SK-N-SH (cell line): ENCODE data around the gene TC2N. TPM values are rescaled to one million over a fixed set of nuclear protein-coding genes. Genes with fewer than 3 reads are reported as not detected.

Source experiments
- CTCF ChIA-PET: fragments of 300-600, 350-600 bp; formaldehyde crosslinking; extraction: SDS; loops from one replicate; lab custom pipeline; 2021; lab: Yijun Ruan, JAX
- POLR2A ChIA-PET: fragments of 350-600 bp; sonication (Branson Sonifier 250); formaldehyde crosslinking; extraction: SDS; loops from one replicate; lab custom pipeline; 2020; ENCODE audit warnings: antibody characterized with exemption, inconsistent platforms; lab: Yijun Ruan, JAX
- DNase-seq: peaks from one replicate; pipeline ENCODE4 v3.0.0; 2012
- H2AFZ ChIP-seq: fragments of 200-600 bp; sonication (generic); 2 replicates; pipeline ENCODE4 v1.8.1; 2016; ENCODE audit warnings: antibody characterized with exemption, mild to moderate bottlenecking, low read depth
- H3F3A ChIP-seq: fragments of 200-600 bp; sonication (generic); replicated peaks from 2 replicates; pipeline ENCODE3; 2016; ENCODE audit warnings: antibody characterized with exemption, mild to moderate bottlenecking; ENCODE audit not compliant: insufficient read depth
- H3K27ac ChIP-seq, 2 experiments: fragments of 200-500 bp in 1 of 2; fragments of 200-600 bp in 1 of 2; sonication (Bioruptor generic) in 1 of 2; sonication (generic), shearing (Covaris generic) in 1 of 2; 2 replicates each; pipeline versions ENCODE4 v1.5.1 to v1.6.1; 2014 to 2016; ENCODE audit warnings: low read depth in 2 of 2, inconsistent platforms in 1 of 2, low read length in 1 of 2, mild to moderate bottlenecking in 1 of 2, mixed read lengths in 1 of 2
- H3K27me3 ChIP-seq: fragments of 200-600 bp; sonication (generic), shearing (Covaris generic); 2 replicates; pipeline ENCODE4 v1.6.1; 2016; ENCODE audit warnings: mixed run types; ENCODE audit not compliant: insufficient read depth
- H3K36me3 ChIP-seq, 2 experiments: fragments of 200-500 bp in 1 of 2; fragments of 200-600 bp in 1 of 2; sonication (Bioruptor generic) in 1 of 2; sonication (generic) in 1 of 2; replicated peaks in 1 of 2; 2 replicates each; pipeline versions ENCODE3 to v1.5.1; 2014 to 2016; ENCODE audit warnings: low read length in 1 of 2, mild to moderate bottlenecking in 1 of 2; ENCODE audit not compliant: insufficient read depth in 2 of 2, control insufficient read depth in 1 of 2
- H3K4me1 ChIP-seq, 2 experiments: fragments of 200-500 bp in 1 of 2; fragments of 200-600 bp in 1 of 2; sonication (Bioruptor generic) in 1 of 2; sonication (generic), shearing (Covaris generic) in 1 of 2; 2 replicates each; pipeline versions ENCODE4 v1.5.1 to v1.6.1; 2014 to 2016; ENCODE audit warnings: low read depth in 1 of 2, low read length in 1 of 2, mixed run types in 1 of 2; ENCODE audit not compliant: insufficient read depth in 2 of 2, control insufficient read depth in 1 of 2
- H3K4me2 ChIP-seq: fragments of 200-600 bp; sonication (generic), shearing (Covaris generic); 2 replicates; pipeline ENCODE4 v1.6.1; 2017; ENCODE audit warnings: mixed run types
- H3K4me3 ChIP-seq, 2 experiments: fragments of 200-500 bp in 1 of 2; fragments of 200-600 bp in 1 of 2; sonication (Bioruptor generic) in 1 of 2; sonication (generic), shearing (Covaris generic) in 1 of 2; 2 replicates each; pipeline versions ENCODE4 v1.5.1 to v1.8.1; 2014 to 2016; ENCODE audit warnings: low read depth in 2 of 2, inconsistent platforms in 1 of 2, low read length in 1 of 2, mild to moderate bottlenecking in 1 of 2, mixed read lengths in 1 of 2, moderate library complexity in 1 of 2
- H3K79me2 ChIP-seq: fragments of 200-600 bp; sonication (generic); 2 replicates; pipeline ENCODE4 v1.8.1; 2017; ENCODE audit warnings: mild to moderate bottlenecking; ENCODE audit not compliant: insufficient read depth
- H3K9ac ChIP-seq: fragments of 200-600 bp; sonication (generic); 2 replicates; pipeline ENCODE4 v1.6.1; 2017; ENCODE audit warnings: mixed run types
- H3K9me2 ChIP-seq: fragments of 200-600 bp; sonication (generic); 2 replicates; pipeline ENCODE4 v1.6.1; 2017; ENCODE audit warnings: mixed run types
- H3K9me3 ChIP-seq: fragments of 200-600 bp; sonication (generic); 2 replicates; pipeline ENCODE4 v1.6.1; 2017; ENCODE audit warnings: mixed run types, mild to moderate bottlenecking, moderate library complexity
- H4K20me1 ChIP-seq: fragments of 200-600 bp; sonication (generic); 2 replicates; pipeline ENCODE4 v1.6.1; 2017; ENCODE audit warnings: mild to moderate bottlenecking, mixed run types; ENCODE audit not compliant: insufficient read depth
- EP300 ChIP-seq, 2 experiments: IDR thresholded peaks; 2 replicates each; pipeline versions ENCODE4 v1.4.0 to v1.6.1; 2012; ENCODE audit warnings: borderline replicate concordance in 1 of 2, low read depth in 1 of 2, low read length in 1 of 2
- EZH2phosphoT487 ChIP-seq: fragments of 200-600 bp; sonication (generic); IDR thresholded peaks from 2 replicates; pipeline ENCODE4 v1.6.1; 2017; ENCODE audit warnings: low read depth, mixed run types, mild to moderate bottlenecking, antibody characterized with exemption, moderate library complexity, borderline replicate concordance
- FOSL2 ChIP-seq: IDR thresholded peaks from 2 replicates; pipeline ENCODE4 v1.4.0; 2012; ENCODE audit warnings: low read depth, mild to moderate bottlenecking, moderate library complexity, borderline replicate concordance
- FOXM1 ChIP-seq: IDR thresholded peaks from 2 replicates; pipeline ENCODE4 v1.4.0; 2012; ENCODE audit warnings: low read depth, mild to moderate bottlenecking
- GABPA ChIP-seq: IDR thresholded peaks from 2 replicates; pipeline ENCODE4 v1.4.0; 2012; ENCODE audit warnings: low read depth, mild to moderate bottlenecking
- GATA2 ChIP-seq: sonication (generic); formaldehyde crosslinking; IDR thresholded peaks from 2 replicates; pipeline ENCODE4 v1.5.0; 2020; ENCODE audit warnings: mild to moderate bottlenecking, missing genetic modification reagents
- PBX3 ChIP-seq: IDR thresholded peaks from 2 replicates; pipeline ENCODE4; 2012
- POLR2AphosphoS5 ChIP-seq: IDR thresholded peaks from 2 replicates; pipeline ENCODE4 v1.6.1; 2012; ENCODE audit warnings: low read depth, low read length
- RAD21 ChIP-seq: IDR thresholded peaks from 2 replicates; pipeline ENCODE4 v1.6.1; 2012; ENCODE audit warnings: mild to moderate bottlenecking, low read length
- RCOR1 ChIP-seq: fragments of 150-350 bp; IDR thresholded peaks from 2 replicates; pipeline ENCODE4 v1.6.1; 2017; ENCODE audit warnings: antibody characterized with exemption, low read length
- SMC3 ChIP-seq: IDR thresholded peaks from 2 replicates; pipeline ENCODE4 v1.6.1; 2012; ENCODE audit warnings: low read depth, low read length, improper control_type of control experiment
- TAF1 ChIP-seq: IDR thresholded peaks from 2 replicates; pipeline ENCODE4 v1.6.1; 2012; ENCODE audit warnings: low read depth, mild to moderate bottlenecking, low read length, moderate library complexity, borderline replicate concordance
- TEAD4 ChIP-seq: IDR thresholded peaks from 2 replicates; pipeline ENCODE4 v1.4.0; 2012; ENCODE audit warnings: mild to moderate bottlenecking, borderline replicate concordance; ENCODE audit not compliant: insufficient read depth
- USF2 ChIP-seq: fragments of 150-350 bp; IDR thresholded peaks from 2 replicates; pipeline ENCODE4 v1.6.1; 2017; ENCODE audit warnings: antibody characterized with exemption, low read length, low read depth, borderline replicate concordance
- YY1 ChIP-seq: IDR thresholded peaks from 2 replicates; pipeline ENCODE4 v1.4.0; 2012; ENCODE audit warnings: low read depth, mild to moderate bottlenecking
- WGBS: methylation state at CpG from one replicate; pipeline ENCODE4 v1.1.6; 2017; ENCODE audit warnings: low lambda C conversion rate; 5-methylcytosine and 5-hydroxymethylcytosine counted together
- polyA plus RNA-seq, 3 experiments: library from polyadenylated mRNA; depleted of rRNA; stranded (reverse); fragments of >200 nt; gene quantifications; 2 replicates each; pipeline ENCODE4 v1.2.3, GENCODE V29; 2012
- TF ChIP-seq, protein P1 (sequence below): IDR thresholded peaks from 2 replicates; pipeline ENCODE4 v1.4.0; 2012; ENCODE audit warnings: low read depth
- TF ChIP-seq, protein P2 (sequence below): fragments of 200-600 bp; sonication (generic); IDR thresholded peaks from 2 replicates; pipeline ENCODE4 v1.6.1; 2017; ENCODE audit warnings: antibody characterized with exemption, mild to moderate bottlenecking, moderate library complexity

The TC2N gene
- polyA plus RNA-seq, 1 of the 3 experiments (the other 2 are of a cell fraction) = not detected

GRCh38 chr14:91854327-91854934 lies 12.9 kb downstream of the TC2N start:
- H3K79me2 ChIP-seq = no peaks in the 10 kb centered on the region
- peaks cover 11% of the 10 kb centered on the region; the same call in 1 of the 2 replicates for H3K27me3 ChIP-seq
- H3K4me3 ChIP-seq = no peak overlapping the region
- no peak for DNase-seq
- no peaks in the 10 kb centered on the region for H3K9me2 ChIP-seq
- no peak overlapping the region for H3K4me2 ChIP-seq
- H3F3A ChIP-seq = no peaks in the 10 kb centered on the region
- CTCF ChIA-PET = interaction anchor here (0.5 kb wide), 1 partner anchor 203 kb away, joined by 3 read pairs; no protein-coding TSS in a partner anchor
- H3K36me3 ChIP-seq = no peaks in the 10 kb centered on the region
- H4K20me1 ChIP-seq = no peaks in the 10 kb centered on the region
- H3K27ac ChIP-seq = no peak overlapping the region
- H2AFZ ChIP-seq = no peak overlapping the region
- POLR2A ChIA-PET = no interaction called here
- H3K4me1 ChIP-seq = no peaks in the 10 kb centered on the region; a peak in 1 of 4 replicates
- 12% methylated on average over 2 of the region's 2 CpGs for WGBS
- TF ChIP-seq POLR2AphosphoS5 (no peak), GABPA (no peak), RCOR1 (no peak), EZH2phosphoT487 (no peak), FOXM1 (no peak), TAF1 (no peak), USF2 (no peak), EP300 (IDR thresholded peaks at IDR 0.05; ENCODE audit: borderline replicate concordance in 1 of 2, low read depth in 1 of 2, low read length in 1 of 2) (no peak), GATA2 (CRISPR knock-in tag) (no peak)
- TF ChIP-seq, protein P1, sequence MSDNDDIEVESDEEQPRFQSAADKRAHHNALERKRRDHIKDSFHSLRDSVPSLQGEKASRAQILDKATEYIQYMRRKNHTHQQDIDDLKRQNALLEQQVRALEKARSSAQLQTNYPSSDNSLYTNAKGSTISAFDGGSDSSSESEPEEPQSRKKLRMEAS = no peak
- no peak overlapping the region for H3K9ac ChIP-seq
- no peaks in the 10 kb centered on the region for H3K9me3 ChIP-seq

DNA sequence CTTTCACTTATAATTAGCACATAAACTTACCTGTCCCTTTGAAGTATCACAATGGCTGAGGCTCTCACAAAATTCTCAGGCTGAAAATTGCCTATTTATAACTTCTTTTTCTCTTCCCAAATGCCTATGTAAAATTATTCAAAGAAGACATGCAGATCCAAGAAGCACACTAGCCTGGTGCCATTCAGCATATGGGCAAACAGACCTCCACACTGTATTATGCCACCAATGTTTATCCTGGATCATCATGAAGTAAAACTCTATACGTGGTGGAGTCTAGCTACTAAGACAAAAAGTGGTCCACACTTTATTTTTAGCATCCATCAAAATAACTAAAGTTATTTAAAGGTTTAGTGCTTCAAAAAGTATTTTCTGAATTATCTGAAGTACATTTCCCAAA lies 15.8 kb downstream of the TC2N start:
- Histone ChIP-seq H3K79me2 (no peaks in the 10 kb centered on the region), H3K9ac (no peak overlapping the region), H3K27ac (no peak overlapping the region), H4K20me1 (no peaks in the 10 kb centered on the region), H3K9me3 (no peaks in the 10 kb centered on the region), H3K4me2 (no peak overlapping the region), H3K4me1 (no peaks in the 10 kb centered on the region), H3K27me3 (peaks cover 12% of the 10 kb centered on the region; the same call in 1 of the 2 replicates), H3K9me2 (no peaks in the 10 kb centered on the region), H2AFZ (no peak overlapping the region), H3K4me3 (no peak overlapping the region), H3F3A (no peaks in the 10 kb centered on the region), H3K36me3 (no peaks in the 10 kb centered on the region)
- TF ChIP-seq, protein P2, sequence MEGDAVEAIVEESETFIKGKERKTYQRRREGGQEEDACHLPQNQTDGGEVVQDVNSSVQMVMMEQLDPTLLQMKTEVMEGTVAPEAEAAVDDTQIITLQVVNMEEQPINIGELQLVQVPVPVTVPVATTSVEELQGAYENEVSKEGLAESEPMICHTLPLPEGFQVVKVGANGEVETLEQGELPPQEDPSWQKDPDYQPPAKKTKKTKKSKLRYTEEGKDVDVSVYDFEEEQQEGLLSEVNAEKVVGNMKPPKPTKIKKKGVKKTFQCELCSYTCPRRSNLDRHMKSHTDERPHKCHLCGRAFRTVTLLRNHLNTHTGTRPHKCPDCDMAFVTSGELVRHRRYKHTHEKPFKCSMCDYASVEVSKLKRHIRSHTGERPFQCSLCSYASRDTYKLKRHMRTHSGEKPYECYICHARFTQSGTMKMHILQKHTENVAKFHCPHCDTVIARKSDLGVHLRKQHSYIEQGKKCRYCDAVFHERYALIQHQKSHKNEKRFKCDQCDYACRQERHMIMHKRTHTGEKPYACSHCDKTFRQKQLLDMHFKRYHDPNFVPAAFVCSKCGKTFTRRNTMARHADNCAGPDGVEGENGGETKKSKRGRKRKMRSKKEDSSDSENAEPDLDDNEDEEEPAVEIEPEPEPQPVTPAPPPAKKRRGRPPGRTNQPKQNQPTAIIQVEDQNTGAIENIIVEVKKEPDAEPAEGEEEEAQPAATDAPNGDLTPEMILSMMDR = no peak
- no peak for TF ChIP-seq PBX3
- no peak for TF ChIP-seq EP300 (IDR thresholded peaks at IDR 0.05; ENCODE audit: borderline replicate concordance in 1 of 2, low read depth in 1 of 2, low read length in 1 of 2)
- no peak for TF ChIP-seq USF2
- no peak for TF ChIP-seq TEAD4
- no peak for TF ChIP-seq FOXM1
- TF ChIP-seq FOSL2 = no peak
- no peak for TF ChIP-seq SMC3
- no peak for TF ChIP-seq RAD21
- no peak for TF ChIP-seq YY1
- ChIA-PET CTCF (no interaction called here), POLR2A (no interaction called here)
- 8% methylated on average over 1 of the region's 1 CpG for WGBS
- no peak for DNase-seq
